GM18867 (cell line): Measurements from ENCODE around the gene FRMD4A.
"Not testable (repeated sequence)": the region's sequence is repeated elsewhere in the genome, so short reads cannot be mapped to it uniquely, and the experiment has no call there.

Experiments used
- ATAC-seq: cut with Tn5 transposase; IDR thresholded peaks from one replicate; pipeline ENCODE4 v1.9.1; 2021; ENCODE audit warnings: mild to moderate bottlenecking, moderate library complexity; ENCODE audit not compliant: unreplicated experiment

The FRMD4A gene

GRCh38 chr10:13960603-13961002 lies 370.1 kb downstream of the FRMD4A start:
- ATAC-seq: no peak

- no peak for ATAC-seq
Measured at GRCh38 chr10:13959443-13960359, 371.0 kb downstream of the FRMD4A start.

- ATAC-seq: no peak
Measured at GRCh38 chr10:13957856-13958255, 372.9 kb downstream of the FRMD4A start.

GRCh38 chr10:13956826-13957225 lies 373.9 kb downstream of the FRMD4A start:
- no peak for ATAC-seq

GRCh38 chr10:13955409-13956068 lies 375.2 kb downstream of the FRMD4A start:
- ATAC-seq: no peak

- ATAC-seq: not testable (repeated sequence)
Measured at GRCh38 chr10:13954195-13954594, 376.5 kb downstream of the FRMD4A start.

- ATAC-seq: no peak
Measured at GRCh38 chr10:13953371-13953770, 377.4 kb downstream of the FRMD4A start.

GRCh38 chr10:13950543-13950939 lies 380.2 kb downstream of the FRMD4A start:
- no peak for ATAC-seq

- ATAC-seq: no peak
Measured at GRCh38 chr10:13949844-13950542, 380.7 kb downstream of the FRMD4A start.

- ATAC-seq: no peak
Measured at GRCh38 chr10:13946209-13946460, 384.6 kb downstream of the FRMD4A start.

- ATAC-seq: no peak
Measured at GRCh38 chr10:13945390-13946208, 385.1 kb downstream of the FRMD4A start.

GRCh38 chr10:13944823-13945222 lies 385.9 kb downstream of the FRMD4A start:
- ATAC-seq: no peak

GRCh38 chr10:13943735-13944398 lies 386.9 kb downstream of the FRMD4A start:
- no peak for ATAC-seq

- no peak for ATAC-seq
Measured at GRCh38 chr10:13942035-13942434, 388.7 kb downstream of the FRMD4A start.

- ATAC-seq: no peak
Measured at GRCh38 chr10:13939391-13939790, 391.3 kb downstream of the FRMD4A start.

- no peak for ATAC-seq
Measured at GRCh38 chr10:13938950-13939349, 391.8 kb downstream of the FRMD4A start.

GRCh38 chr10:13936826-13937225 lies 393.9 kb downstream of the FRMD4A start:
- ATAC-seq: no peak

GRCh38 chr10:13930120-13930519 lies 400.6 kb downstream of the FRMD4A start:
- ATAC-seq: no peak

GRCh38 chr10:13928451-13928850 lies 402.3 kb downstream of the FRMD4A start:
- no peak for ATAC-seq

GRCh38 chr10:13925971-13926780 lies 404.5 kb downstream of the FRMD4A start:
- no peak for ATAC-seq
